Measurements from ENCODE around the gene KRTAP5-11.
"Not testable (repeated sequence)": the region's sequence is repeated elsewhere in the genome, so short reads cannot be mapped to it uniquely, and the experiment has no call there.

GRCh38 chr11:71623226-71623625, 40.6 kb upstream of the KRTAP5-11 start:
- not testable (repeated sequence) for TF ChIP-seq CTCF (IDR thresholded peaks at IDR 0.05); POLR2AphosphoS5 (IDR thresholded peaks at IDR 0.05; ENCODE audit: insufficient read depth in 1 of 2, low read depth in 1 of 2)
